Measurements from ENCODE around the gene ALOXE3.

DNA sequence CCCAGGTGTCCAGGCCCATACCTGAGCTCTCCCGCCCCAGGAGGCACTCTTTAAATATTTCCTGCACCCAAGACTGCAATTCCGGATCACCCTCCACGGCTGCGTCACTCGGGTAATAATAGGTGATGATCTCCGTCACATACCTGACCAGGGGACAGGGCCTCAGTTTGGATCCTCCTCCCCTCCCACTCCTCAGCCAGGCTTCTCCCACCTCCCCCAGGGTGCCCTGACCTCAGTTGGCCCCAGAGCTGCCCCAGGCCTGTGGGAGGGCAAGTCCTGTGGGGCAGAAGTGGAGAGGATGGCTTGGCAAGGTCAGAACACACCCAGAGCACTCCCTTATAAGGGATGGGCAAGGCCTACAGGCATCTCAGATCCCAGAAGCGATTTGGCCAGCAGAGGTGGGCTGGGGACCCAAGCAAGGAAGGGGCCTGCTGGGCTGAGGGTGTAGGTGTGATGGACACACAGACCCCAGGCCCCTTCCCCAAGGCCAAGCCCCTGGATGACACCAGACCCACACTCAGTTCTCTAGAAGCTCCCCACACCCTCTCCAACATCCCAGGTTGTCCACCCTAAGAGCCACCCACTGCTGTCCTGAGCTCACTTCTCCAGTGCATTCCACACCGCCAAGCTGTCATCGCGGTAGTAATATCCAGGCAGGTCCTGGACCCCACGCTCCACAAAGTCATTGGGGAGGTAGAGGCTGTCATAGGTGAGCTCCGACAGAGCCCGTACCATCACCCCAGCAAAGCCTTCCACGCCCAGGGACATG lies 42.6 kb downstream of the ALOXE3 start:
- no peak for TF ChIP-seq TAF1 (IDR thresholded peaks at IDR 0.05; ENCODE audit: low read depth)
- TF ChIP-seq CREB1 (IDR thresholded peaks at IDR 0.05; ENCODE audit: low read depth), result no peak
- TF ChIP-seq REST (IDR thresholded peaks at IDR 0.05; ENCODE audit: low read depth), result no peak
- no peak for TF ChIP-seq CEBPB (IDR thresholded peaks at IDR 0.05)
- TF ChIP-seq EP300 (IDR thresholded peaks at IDR 0.05; ENCODE audit: borderline replicate concordance), result no peak
- TF ChIP-seq YY1 (IDR thresholded peaks at IDR 0.05; ENCODE audit: low read depth), result no peak
- no peak for TF ChIP-seq ZBTB7A (IDR thresholded peaks at IDR 0.05; ENCODE audit: low read depth)
- TF ChIP-seq RAD21 (IDR thresholded peaks at IDR 0.05; ENCODE audit: low read depth), result no peak
- no peak for TF ChIP-seq TCF12 (IDR thresholded peaks at IDR 0.05; ENCODE audit: low read depth)
- TF ChIP-seq, protein P1, sequence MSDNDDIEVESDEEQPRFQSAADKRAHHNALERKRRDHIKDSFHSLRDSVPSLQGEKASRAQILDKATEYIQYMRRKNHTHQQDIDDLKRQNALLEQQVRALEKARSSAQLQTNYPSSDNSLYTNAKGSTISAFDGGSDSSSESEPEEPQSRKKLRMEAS (IDR thresholded peaks at IDR 0.05), result no peak
- TF ChIP-seq EGR1 (IDR thresholded peaks at IDR 0.05), result no peak
- TF ChIP-seq NFIC (IDR thresholded peaks at IDR 0.05), result no peak
- no peak for TF ChIP-seq FOXM1 (IDR thresholded peaks at IDR 0.05; ENCODE audit: borderline replicate concordance, low read depth)
